ENCODE data around the gene MXRA5.
"Not testable (repeated sequence)": the region's sequence is repeated elsewhere in the genome, so short reads cannot be mapped to it uniquely, and the experiment has no call there.

Gene MXRA5

DNA sequence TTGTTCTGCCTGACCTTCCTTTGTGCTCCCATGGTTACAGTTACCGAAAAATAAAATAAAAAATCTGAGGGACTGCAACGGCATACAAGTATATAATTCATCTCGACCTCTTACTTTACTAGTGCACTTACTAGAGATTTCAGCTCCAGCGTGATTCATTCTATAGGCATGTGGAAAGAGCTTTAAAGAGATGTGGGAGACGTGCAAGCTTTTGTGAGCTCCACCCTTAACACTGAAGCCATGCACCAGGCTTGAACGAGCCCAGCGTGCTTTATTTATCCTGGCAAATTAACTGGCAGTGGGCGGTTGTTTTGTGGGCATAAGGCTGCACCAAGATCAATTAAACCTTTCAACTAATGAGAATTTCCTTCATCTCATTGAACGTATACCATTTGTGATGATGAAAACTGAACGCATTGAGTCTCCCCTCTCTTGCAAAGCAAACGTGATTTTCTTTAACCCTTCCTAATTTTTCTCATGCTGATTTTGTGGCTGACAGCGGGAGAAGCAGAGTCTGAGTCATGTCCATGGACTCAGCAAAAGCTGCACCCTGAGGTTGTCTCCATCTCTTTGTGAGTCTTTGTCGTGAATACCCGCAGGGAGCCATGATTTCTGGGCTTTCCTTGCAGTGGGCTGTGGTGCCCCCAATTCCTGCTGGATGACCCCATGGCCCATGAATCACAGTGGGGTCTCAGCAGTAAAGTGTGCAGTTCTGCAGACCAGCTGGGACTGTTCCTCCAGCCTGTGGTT is 60.1 kb downstream of the MXRA5 start:
- Histone ChIP-seq H3K9me3 (ENCODE audit: control insufficient read depth in 1 of 2, low read length in 2 of 2) (no peaks in the 10 kb centered on the region), H3K4me1 (ENCODE audit: control insufficient read depth in 1 of 2, insufficient read depth in 2 of 2, low read length in 2 of 2) (no peaks in the 10 kb centered on the region), H3K36me3 (ENCODE audit: control insufficient read depth in 1 of 2, insufficient read depth in 2 of 2, low read length in 2 of 2) (no peaks in the 10 kb centered on the region), H3K9ac (ENCODE audit: low read depth in 1 of 2, low read length in 2 of 2) (no peak overlapping the region), H3K4me3 (ENCODE audit: low read depth in 1 of 2, low read length in 2 of 2) (no peak overlapping the region), H3K27me3 (ENCODE audit: control insufficient read depth in 1 of 2, insufficient read depth in 2 of 2, low read length in 2 of 2) (no peaks in the 10 kb centered on the region), H3K27ac (ENCODE audit: low read depth, low read length) (no peak overlapping the region)

DNA sequence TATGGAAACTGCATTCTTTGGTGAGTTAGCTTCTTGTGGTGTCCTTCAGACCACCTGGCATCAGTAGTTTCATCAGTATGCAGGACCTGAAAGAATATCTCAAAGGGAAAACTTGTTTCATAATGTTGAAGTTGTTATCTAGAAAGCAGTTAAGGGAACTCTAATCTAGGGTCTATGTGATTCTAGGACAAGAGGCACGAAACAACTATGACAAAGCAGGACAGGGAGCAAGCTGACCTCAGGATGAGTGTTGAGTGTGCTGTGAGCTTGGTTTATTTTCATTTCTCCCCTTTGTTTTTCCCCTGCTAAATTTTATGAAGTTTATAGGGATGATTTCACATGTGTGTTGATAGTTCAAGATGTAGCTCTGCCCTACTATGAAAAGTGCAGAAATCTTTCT is 65.7 kb downstream of the MXRA5 start:
- Histone ChIP-seq H3K9me3 (ENCODE audit: control insufficient read depth in 1 of 2, low read length in 2 of 2) (peaks cover 0 to 3% of the 10 kb centered on the region in 2 donors), H3K4me3 (ENCODE audit: low read depth in 1 of 2, low read length in 2 of 2) (no peak overlapping the region), H3K36me3 (ENCODE audit: control insufficient read depth in 1 of 2, insufficient read depth in 2 of 2, low read length in 2 of 2) (no peaks in the 10 kb centered on the region), H3K4me1 (ENCODE audit: control insufficient read depth in 1 of 2, insufficient read depth in 2 of 2, low read length in 2 of 2) (no peaks in the 10 kb centered on the region), H3K27ac (ENCODE audit: low read depth, low read length) (no peak overlapping the region), H3K9ac (ENCODE audit: low read depth in 1 of 2, low read length in 2 of 2) (no peak overlapping the region), H3K27me3 (ENCODE audit: control insufficient read depth in 1 of 2, insufficient read depth in 2 of 2, low read length in 2 of 2) (no peaks in the 10 kb centered on the region)

DNA sequence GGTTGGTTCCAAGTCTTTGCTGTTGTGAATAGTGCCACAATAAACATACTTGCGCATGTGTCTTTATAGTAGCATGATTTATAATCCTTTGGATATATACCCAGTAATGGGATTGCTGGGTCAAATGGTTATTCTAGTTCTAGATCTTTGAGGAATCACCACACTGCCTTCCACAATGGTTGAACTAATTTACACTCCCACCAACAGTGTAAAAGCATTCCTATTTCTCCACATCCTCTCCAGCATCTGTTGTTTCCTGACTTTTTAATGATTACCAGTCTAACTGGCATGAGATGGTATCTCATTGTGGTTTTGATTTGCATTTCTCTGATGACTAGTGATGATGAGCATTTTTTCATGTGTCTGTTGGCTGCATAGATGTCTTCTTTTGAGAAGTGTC is 72.8 kb downstream of the MXRA5 start:
- H3K9ac ChIP-seq (ENCODE audit: low read depth in 1 of 2, low read length in 2 of 2); H3K27ac ChIP-seq (ENCODE audit: low read depth, low read length); H3K27me3 ChIP-seq (ENCODE audit: control insufficient read depth in 1 of 2, insufficient read depth in 2 of 2, low read length in 2 of 2); H3K36me3 ChIP-seq (ENCODE audit: control insufficient read depth in 1 of 2, insufficient read depth in 2 of 2, low read length in 2 of 2); H3K9me3 ChIP-seq (ENCODE audit: control insufficient read depth in 1 of 2, low read length in 2 of 2); H3K4me1 ChIP-seq (ENCODE audit: control insufficient read depth in 1 of 2, insufficient read depth in 2 of 2, low read length in 2 of 2); H3K4me3 ChIP-seq (ENCODE audit: low read depth in 1 of 2, low read length in 2 of 2): not testable (repeated sequence)

GRCh38 chrX:3271834-3272186 is 74.6 kb downstream of the MXRA5 start:
- Histone ChIP-seq H3K4me1 (ENCODE audit: control insufficient read depth in 1 of 2, insufficient read depth in 2 of 2, low read length in 2 of 2) (no peaks in the 10 kb centered on the region), H3K27me3 (ENCODE audit: control insufficient read depth in 1 of 2, insufficient read depth in 2 of 2, low read length in 2 of 2) (no peaks in the 10 kb centered on the region), H3K4me3 (ENCODE audit: low read depth in 1 of 2, low read length in 2 of 2) (no peak overlapping the region), H3K9ac (ENCODE audit: low read depth in 1 of 2, low read length in 2 of 2) (no peak overlapping the region), H3K9me3 (ENCODE audit: control insufficient read depth in 1 of 2, low read length in 2 of 2) (no peaks in the 10 kb centered on the region), H3K27ac (ENCODE audit: low read depth, low read length) (no peak overlapping the region), H3K36me3 (ENCODE audit: control insufficient read depth in 1 of 2, insufficient read depth in 2 of 2, low read length in 2 of 2) (no peaks in the 10 kb centered on the region)

- no peaks in the 10 kb centered on the region for H3K9me3 ChIP-seq (ENCODE audit: control insufficient read depth in 1 of 2, low read length in 2 of 2)
- H3K9ac ChIP-seq (ENCODE audit: low read depth in 1 of 2, low read length in 2 of 2) = no peak overlapping the region
- no peak overlapping the region for H3K4me3 ChIP-seq (ENCODE audit: low read depth in 1 of 2, low read length in 2 of 2)
- no peaks in the 10 kb centered on the region for H3K4me1 ChIP-seq (ENCODE audit: control insufficient read depth in 1 of 2, insufficient read depth in 2 of 2, low read length in 2 of 2)
- H3K27ac ChIP-seq (ENCODE audit: low read depth, low read length) = no peak overlapping the region
- H3K36me3 ChIP-seq (ENCODE audit: control insufficient read depth in 1 of 2, insufficient read depth in 2 of 2, low read length in 2 of 2) = no peaks in the 10 kb centered on the region
- no peaks in the 10 kb centered on the region for H3K27me3 ChIP-seq (ENCODE audit: control insufficient read depth in 1 of 2, insufficient read depth in 2 of 2, low read length in 2 of 2)
Measured at GRCh38 chrX:3271183-3271833, 75.1 kb downstream of the MXRA5 start.

DNA sequence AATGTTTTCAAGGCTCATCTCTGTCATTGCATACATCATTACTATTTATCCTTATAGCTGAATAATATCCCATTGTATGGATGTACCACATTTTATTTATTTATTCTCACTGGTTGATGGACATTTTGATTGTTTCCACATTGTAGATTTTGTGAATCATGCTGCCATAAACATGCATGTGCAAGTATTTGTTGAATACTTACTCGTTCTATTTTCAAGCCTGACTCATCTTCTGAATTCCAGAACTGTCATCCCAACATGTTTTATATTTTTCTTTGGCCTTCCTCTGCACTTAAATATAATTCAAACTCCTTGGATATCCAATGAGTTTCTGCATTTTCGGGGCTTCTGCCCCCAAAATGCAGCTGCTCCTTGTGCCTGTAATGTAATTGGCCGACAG is 77.6 kb downstream of the MXRA5 start:
- H3K9ac ChIP-seq (ENCODE audit: low read depth in 1 of 2, low read length in 2 of 2) = no peak overlapping the region
- H3K36me3 ChIP-seq (ENCODE audit: control insufficient read depth in 1 of 2, insufficient read depth in 2 of 2, low read length in 2 of 2) = no peaks in the 10 kb centered on the region
- H3K4me1 ChIP-seq (ENCODE audit: control insufficient read depth in 1 of 2, insufficient read depth in 2 of 2, low read length in 2 of 2) = no peaks in the 10 kb centered on the region
- no peaks in the 10 kb centered on the region for H3K9me3 ChIP-seq (ENCODE audit: control insufficient read depth in 1 of 2, low read length in 2 of 2)
- no peak overlapping the region for H3K27ac ChIP-seq (ENCODE audit: low read depth, low read length)
- H3K27me3 ChIP-seq (ENCODE audit: control insufficient read depth in 1 of 2, insufficient read depth in 2 of 2, low read length in 2 of 2) = no peaks in the 10 kb centered on the region
- no peak overlapping the region for H3K4me3 ChIP-seq (ENCODE audit: low read depth in 1 of 2, low read length in 2 of 2)

GRCh38 chrX:3263681-3264126 is 82.7 kb downstream of the MXRA5 start:
- Histone ChIP-seq H3K4me3 (ENCODE audit: low read depth in 1 of 2, low read length in 2 of 2) (no peak overlapping the region), H3K27me3 (ENCODE audit: control insufficient read depth in 1 of 2, insufficient read depth in 2 of 2, low read length in 2 of 2) (no peaks in the 10 kb centered on the region), H3K27ac (ENCODE audit: low read depth, low read length) (no peak overlapping the region), H3K36me3 (ENCODE audit: control insufficient read depth in 1 of 2, insufficient read depth in 2 of 2, low read length in 2 of 2) (no peaks in the 10 kb centered on the region), H3K9ac (ENCODE audit: low read depth in 1 of 2, low read length in 2 of 2) (no peak overlapping the region), H3K4me1 (ENCODE audit: control insufficient read depth in 1 of 2, insufficient read depth in 2 of 2, low read length in 2 of 2) (no peaks in the 10 kb centered on the region), H3K9me3 (ENCODE audit: control insufficient read depth in 1 of 2, low read length in 2 of 2) (no peaks in the 10 kb centered on the region)

DNA sequence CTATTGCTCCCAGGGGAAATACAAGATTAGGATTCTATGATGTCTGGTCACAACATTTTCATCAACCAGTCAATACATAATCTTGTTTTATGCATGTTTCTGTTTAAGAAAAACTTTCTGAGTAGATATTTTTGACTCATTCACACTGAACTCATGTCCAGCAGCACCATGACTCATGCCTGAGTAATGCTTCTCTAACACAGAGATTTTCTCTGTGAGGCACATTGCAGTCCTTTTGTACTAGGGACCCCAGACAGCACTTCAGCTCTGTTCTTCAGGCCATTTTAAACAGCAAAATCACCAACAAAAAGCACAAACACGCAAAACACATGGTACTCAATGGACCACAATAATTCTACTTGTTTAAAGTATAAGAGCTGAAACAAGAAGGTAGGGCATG is 83.6 kb downstream of the MXRA5 start:
- H3K9ac ChIP-seq (ENCODE audit: low read depth in 1 of 2, low read length in 2 of 2) = no peak overlapping the region
- no peaks in the 10 kb centered on the region for H3K36me3 ChIP-seq (ENCODE audit: control insufficient read depth in 1 of 2, insufficient read depth in 2 of 2, low read length in 2 of 2)
- no peak overlapping the region for H3K27ac ChIP-seq (ENCODE audit: low read depth, low read length)
- no peaks in the 10 kb centered on the region for H3K9me3 ChIP-seq (ENCODE audit: control insufficient read depth in 1 of 2, low read length in 2 of 2)
- no peaks in the 10 kb centered on the region for H3K4me1 ChIP-seq (ENCODE audit: control insufficient read depth in 1 of 2, insufficient read depth in 2 of 2, low read length in 2 of 2)
- H3K4me3 ChIP-seq (ENCODE audit: low read depth in 1 of 2, low read length in 2 of 2) = no peak overlapping the region
- no peaks in the 10 kb centered on the region for H3K27me3 ChIP-seq (ENCODE audit: control insufficient read depth in 1 of 2, insufficient read depth in 2 of 2, low read length in 2 of 2)

Measured in duodenal mucosa (tissue), 2 donors.